ENCODE measurements around the gene DRGX. TPM values are rescaled to one million over a fixed set of nuclear protein-coding genes. Genes with fewer than 3 reads are reported as not detected.

DRGX gene
- total RNA-seq, result under 1 TPM in 1 of 4 donors, not detected in 3; 0.14 TPM

DNA sequence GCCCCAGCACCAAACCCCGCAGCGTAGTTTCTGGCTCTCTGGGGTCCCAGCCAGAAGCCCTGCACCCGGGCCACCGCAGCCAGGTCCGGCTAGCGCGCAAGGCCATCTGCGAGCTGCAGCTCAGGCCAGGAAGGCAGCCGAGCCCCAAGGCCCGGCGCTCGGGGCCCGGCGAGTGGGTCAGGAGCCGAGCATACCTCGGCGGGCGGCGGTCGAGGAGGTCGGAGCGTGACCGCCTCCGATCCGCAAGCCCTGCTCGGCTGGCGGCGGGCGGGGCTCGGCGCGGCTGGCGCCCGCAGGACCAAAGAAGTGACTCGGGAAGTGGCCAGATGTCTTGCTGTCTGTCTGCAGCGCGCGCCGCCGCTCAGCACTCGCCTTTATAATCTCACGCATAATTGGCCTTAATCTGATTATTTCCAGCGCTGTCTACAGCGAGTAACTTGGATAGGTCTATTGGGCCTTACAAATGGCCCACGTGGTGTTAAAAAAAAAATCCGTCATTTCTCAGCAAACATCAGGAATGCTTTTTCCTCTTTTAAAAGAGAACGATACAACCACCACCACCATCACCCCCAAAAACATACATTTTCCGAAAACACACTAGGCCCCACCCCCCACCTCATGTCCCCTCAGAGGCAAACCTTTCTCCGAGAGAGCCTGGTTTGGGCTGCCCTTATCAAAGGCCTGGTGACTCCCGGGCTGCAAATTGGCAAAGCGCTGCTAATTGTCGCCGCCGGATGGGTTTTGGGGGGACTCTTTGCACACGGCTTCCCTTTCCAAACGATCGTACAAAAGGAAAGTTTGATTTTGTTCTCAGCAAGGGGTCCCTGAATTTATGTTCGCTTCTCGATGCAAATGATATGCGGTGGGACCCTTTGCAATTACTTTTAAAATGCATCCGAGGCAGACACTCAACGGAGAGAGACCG is at the start of gene DRGX:
DRGX (minus strand) TSS at position 349 of the 925 bp plus-strand sequence. CDS start 649 bp downstream, outside the sequence.
- DNase-seq, result no peak
- Histone ChIP-seq H3K4me3 (no peak within 1 kb of the TSS), H3K27ac (no peak within 1 kb of the TSS), H3K27me3 (peaks cover 10 to 58% of the 10 kb centered on the region in 2 donors), H3K9me3 (no peaks in the 10 kb centered on the region), H3K36me3 (no peaks in the 10 kb centered on the region), H3K4me1 (peaks cover 0 to 5% of the 10 kb centered on the region in 2 donors)
- intact Hi-C loops (cut with DNase I; ENCODE audit: low total_unique reads), result no loop called here
- TF ChIP-seq POLR2A (IDR thresholded peaks at IDR 0.05), result no peak

DNA sequence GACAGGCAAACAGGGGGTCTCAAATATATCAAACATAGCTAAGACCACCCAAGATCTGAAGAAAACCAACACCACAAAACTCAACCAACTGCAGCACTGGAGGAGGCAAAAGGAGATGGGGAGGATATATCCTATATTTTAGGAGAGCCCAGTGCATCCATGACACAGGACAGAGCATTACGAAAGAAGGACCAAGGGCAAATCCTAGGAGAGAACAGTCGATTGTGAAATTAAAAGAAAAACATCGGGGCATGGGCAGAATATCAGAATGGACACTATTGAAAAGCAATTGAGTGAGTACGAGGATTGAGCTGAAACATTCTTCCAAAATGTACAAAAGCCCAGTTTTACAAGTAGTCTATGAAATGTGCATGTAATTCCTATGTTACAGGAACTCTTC is 48.5 kb upstream of the DRGX start:
- intact Hi-C loops (cut with DNase I; ENCODE audit: low total_unique reads), result no loop called here

DNA sequence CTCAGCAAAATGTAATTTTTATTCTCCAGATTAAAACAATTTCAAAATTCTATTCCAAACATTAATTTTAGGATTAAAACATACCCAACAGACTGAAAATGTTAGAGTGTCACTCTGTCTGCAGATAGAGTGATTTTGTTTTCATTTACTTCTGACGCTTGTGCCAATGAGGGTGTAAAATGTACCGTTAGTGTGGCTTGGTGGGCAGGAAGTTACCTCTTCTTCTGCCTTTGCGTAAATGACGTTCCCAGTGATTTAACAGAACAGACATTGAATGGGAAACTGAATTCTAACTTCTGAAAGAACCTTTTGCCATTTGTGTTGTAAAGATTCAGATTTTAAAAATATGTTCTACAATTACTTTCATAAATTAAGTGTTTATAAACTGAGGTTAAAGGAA is 47.0 kb upstream of the DRGX start:
- H3K27ac ChIP-seq, result no peak overlapping the region
- H3K4me3 ChIP-seq, result no peak overlapping the region
- no peaks in the 10 kb centered on the region for H3K27me3 ChIP-seq
- DNase-seq, result no peak
- TF ChIP-seq POLR2A (IDR thresholded peaks at IDR 0.05), result no peak
- no peak for TF ChIP-seq CTCF (IDR thresholded peaks at IDR 0.05)
- H3K9me3 ChIP-seq, result no peaks in the 10 kb centered on the region
- intact Hi-C loops (cut with DNase I; ENCODE audit: low total_unique reads), result no loop called here
- no peaks in the 10 kb centered on the region for H3K4me1 ChIP-seq
- H3K36me3 ChIP-seq, result no peaks in the 10 kb centered on the region

More for the DNA sequence above, 48.5 kb upstream of the DRGX start:
- DNase-seq, result no peak
- no peak overlapping the region for H3K4me3 ChIP-seq
- no peaks in the 10 kb centered on the region for H3K36me3 ChIP-seq
- H3K4me1 ChIP-seq, result no peaks in the 10 kb centered on the region
- no peak overlapping the region for H3K27ac ChIP-seq
- peaks cover 0 to 9% of the 10 kb centered on the region in 2 donors for H3K9me3 ChIP-seq
- H3K27me3 ChIP-seq, result no peaks in the 10 kb centered on the region
- TF ChIP-seq CTCF (IDR thresholded peaks at IDR 0.05) (no peak), POLR2A (IDR thresholded peaks at IDR 0.05) (no peak)

DNA sequence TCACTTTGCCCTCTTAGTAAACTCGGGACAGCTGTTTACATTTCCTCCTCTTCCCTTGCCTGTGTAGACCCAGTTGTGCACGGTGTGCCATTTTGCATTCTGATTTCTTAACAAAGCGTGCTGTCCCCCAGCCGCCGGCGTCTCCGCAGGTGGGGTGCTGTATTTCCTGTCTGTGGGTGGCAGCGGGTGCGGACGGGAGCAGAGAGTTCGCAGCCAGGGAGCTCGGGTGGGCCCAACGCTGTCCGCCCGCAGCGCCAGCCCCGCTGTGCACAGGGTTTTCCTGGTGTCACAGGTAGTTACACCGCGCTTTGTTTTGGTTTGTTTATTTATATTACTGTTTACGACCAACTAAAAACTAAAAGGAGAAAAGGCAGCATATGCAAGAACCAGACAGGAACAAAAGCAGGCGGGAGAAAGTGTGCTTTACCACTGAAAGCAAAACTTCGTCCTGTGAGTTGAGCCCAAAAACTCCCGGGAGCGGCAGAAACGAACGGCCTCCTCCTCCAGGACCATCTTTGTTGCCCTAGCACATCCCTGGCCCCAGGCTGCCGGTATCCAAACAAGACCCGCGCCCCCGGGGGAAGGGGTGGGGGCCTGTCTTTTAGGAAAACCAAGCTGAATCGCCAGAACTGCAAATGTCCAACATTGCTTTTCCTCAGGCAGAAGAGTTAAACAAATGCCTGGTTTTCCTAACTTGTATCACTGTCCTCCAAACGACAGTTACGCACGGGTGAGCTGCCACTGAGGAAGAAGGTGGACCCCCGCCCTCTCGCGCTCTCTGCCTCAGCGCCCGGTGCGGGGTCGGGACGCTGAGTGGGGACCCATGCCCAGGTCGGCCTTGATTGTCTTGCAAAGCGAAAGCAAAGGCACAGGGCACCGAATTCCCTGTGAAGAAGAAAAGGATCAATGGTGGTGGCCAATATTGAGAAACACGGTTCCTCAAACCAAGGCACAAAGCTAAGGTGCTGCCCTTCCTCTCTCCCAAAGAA is 45.9 kb upstream of the DRGX start:
- Histone ChIP-seq H3K4me1 (no peaks in the 10 kb centered on the region), H3K4me3 (no peak overlapping the region), H3K36me3 (no peaks in the 10 kb centered on the region), H3K27ac (no peak overlapping the region), H3K9me3 (no peaks in the 10 kb centered on the region), H3K27me3 (no peaks in the 10 kb centered on the region)
- TF ChIP-seq CTCF (IDR thresholded peaks at IDR 0.05) (no peak), POLR2A (IDR thresholded peaks at IDR 0.05) (no peak)
- DNase-seq, result no peak
- intact Hi-C loops (cut with DNase I; ENCODE audit: low total_unique reads), result no loop called here

GRCh38 chr10:49435225-49435624 is 39.3 kb upstream of the DRGX start:
- Histone ChIP-seq H3K36me3 (no peaks in the 10 kb centered on the region), H3K9me3 (no peaks in the 10 kb centered on the region), H3K4me3 (no peak overlapping the region), H3K27me3 (no peaks in the 10 kb centered on the region), H3K27ac (no peak overlapping the region), H3K4me1 (no peaks in the 10 kb centered on the region)
- TF ChIP-seq POLR2A (IDR thresholded peaks at IDR 0.05), result no peak
- no peak for TF ChIP-seq CTCF (IDR thresholded peaks at IDR 0.05)
- no peak for DNase-seq
- intact Hi-C loops (cut with DNase I; ENCODE audit: low total_unique reads), result no loop called here

All from uterus (tissue), 4 donors.